ENCODE results near the gene TADA2B. TPM values are rescaled to one million over a fixed set of nuclear protein-coding genes. Genes with fewer than 3 reads are reported as not detected.

Gene TADA2B
- total and polyA plus RNA-seq, 10 of the 15 experiments (the other 5 are each of a cell fraction or from before 2014, with no cell fraction given), result 0.66 to 12.0 (median 5.6) TPM

- peaks cover 28% of the 10 kb centered on the region for H3K79me2 ChIP-seq (ENCODE audit: control insufficient read depth, insufficient read depth, low read length)
- POLR2A ChIA-PET, result interaction anchor here (1.1 kb wide), 1 partner anchor 17 kb away, joined by 3 read pairs; the partner anchor contains the start of gene GRPEL1
- WGBS (ENCODE audit: insufficient coverage, insufficient replicate concordance, low lambda C conversion rate, missing lambda C conversion rate), result 93% methylated on average over 36 of the region's 36 CpGs
Measured at GRCh38 chr4:7050481-7051143, 7.4 kb downstream of the TADA2B start.

GRCh38 chr4:7051144-7051495, 7.9 kb downstream of the TADA2B start:
- H3K9me3 ChIP-seq (replicated peaks; ENCODE audit: control insufficient read depth, insufficient read depth, low read length), result no peaks in the 10 kb centered on the region
- ChIA-PET POLR2A (no interaction called here), CTCF (interaction anchor here (0.8 kb wide), 1 partner anchor 8 kb away, joined by 3 read pairs; the partner anchor contains the start of gene TADA2B), SMC1A (ENCODE audit: uncharacterized antibody, unreplicated experiment) (interaction anchor here (0.8 kb wide), 1 partner anchor 16 kb away, joined by 3 read pairs; no protein-coding TSS in a partner anchor), RAD21 (ENCODE audit: unreplicated experiment) (no interaction called here)
- no peak overlapping the region for H3K27ac ChIP-seq (ENCODE audit: control insufficient read depth, insufficient read depth)
- DNase-seq (ENCODE audit: low read depth, low spot score) (no peak), FAIRE-seq (no peak), ATAC-seq (no peak)
- H3K36me3 ChIP-seq (ENCODE audit: control insufficient read depth in 2 of 2, insufficient read depth in 2 of 2, low read length in 1 of 2), result peaks cover 14 to 17% of the 10 kb centered on the region in 2 experiments
- no peak overlapping the region for H2AFZ ChIP-seq (ENCODE audit: control insufficient read depth, low read depth, low read length)
- H3K9ac ChIP-seq (ENCODE audit: control insufficient read depth, insufficient read depth, low read length), result no peak overlapping the region
- intact Hi-C loops (cut with micrococcal nuclease; ENCODE audit: unreplicated experiment) (no loop called here), in situ Hi-C loops (cut with MboI) (no loop called here)
- H4K20me1 ChIP-seq (ENCODE audit: control insufficient read depth, insufficient read depth), result peaks cover 9% of the 10 kb centered on the region; the same call in 1 of the 2 replicates
- peaks cover 8% of the 10 kb centered on the region; the same call in 1 of the 2 replicates for H3K4me1 ChIP-seq (ENCODE audit: control insufficient read depth, insufficient read depth, low read length)
- peaks cover 23% of the 10 kb centered on the region for H3K79me2 ChIP-seq (ENCODE audit: control insufficient read depth, insufficient read depth, low read length)
- no peak overlapping the region for H3K4me2 ChIP-seq (ENCODE audit: control insufficient read depth, insufficient read depth)
- H3K27me3 ChIP-seq (replicated peaks in 1 of 2; ENCODE audit: control insufficient read depth in 2 of 2, insufficient read depth in 2 of 2, low read length in 1 of 2), result no peaks in the 10 kb centered on the region
- no TSS peak for BruUV-seq (replicated peaks)
- WGBS (ENCODE audit: insufficient coverage, insufficient replicate concordance, low lambda C conversion rate, missing lambda C conversion rate), result 98% methylated on average over 11 of the region's 12 CpGs
- no peak overlapping the region for H3K4me3 ChIP-seq
- TF ChIP-seq NFXL1 (IDR thresholded peaks at IDR 0.05; ENCODE audit: borderline replicate concordance) (no peak), NFIC (IDR thresholded peaks at IDR 0.05; ENCODE audit: low read depth, low read length) (no peak), NR2C2 (IDR thresholded peaks at IDR 0.05; ENCODE audit: borderline replicate concordance, control insufficient read depth, insufficient read length, low read depth) (no peak), MAX (IDR thresholded peaks at IDR 0.05; ENCODE audit: low read depth, low read length) (no peak), TBL1XR1 (IDR thresholded peaks at IDR 0.05; ENCODE audit: low read depth, low read length) (no peak), ZBTB40 (IDR thresholded peaks at IDR 0.05; ENCODE audit: borderline replicate concordance) (no peak), TCF3 (IDR thresholded peaks at IDR 0.05; ENCODE audit: borderline replicate concordance, insufficient read depth, low read depth, low read length) (no peak), MEF2B (IDR thresholded peaks at IDR 0.05; ENCODE audit: partially characterized antibody, poor library complexity, severe bottlenecking) (no peak), PAX8 (IDR thresholded peaks at IDR 0.05) (no peak)

More at GRCh38 chr4:7050481-7051143, 7.4 kb downstream of the TADA2B start:
- no peak overlapping the region for H3K4me3 ChIP-seq
- H3K9ac ChIP-seq (ENCODE audit: control insufficient read depth, insufficient read depth, low read length), result no peak overlapping the region
- intact Hi-C loops (cut with micrococcal nuclease; ENCODE audit: unreplicated experiment) (no loop called here), in situ Hi-C loops (cut with MboI) (no loop called here)
- peaks cover 10 to 14% of the 10 kb centered on the region in 2 experiments for H3K36me3 ChIP-seq (ENCODE audit: control insufficient read depth in 2 of 2, insufficient read depth in 2 of 2, low read length in 1 of 2)
- RAD21 ChIA-PET (ENCODE audit: unreplicated experiment), result no interaction called here
- TF ChIP-seq BMI1 (IDR thresholded peaks at IDR 0.05; ENCODE audit: borderline replicate concordance) (no peak), SMARCA5 (IDR thresholded peaks at IDR 0.05) (no peak), SIN3A (IDR thresholded peaks at IDR 0.05; ENCODE audit: low read depth, low read length) (no peak), MTA2 (IDR thresholded peaks at IDR 0.05; ENCODE audit: low read depth) (no peak), CHD2 (IDR thresholded peaks at IDR 0.05; ENCODE audit: borderline replicate concordance, low read depth, low read length) (no peak), NR2C2 (IDR thresholded peaks at IDR 0.05; ENCODE audit: borderline replicate concordance, control insufficient read depth, insufficient read length, low read depth) (no peak), ZNF384 (IDR thresholded peaks at IDR 0.05; ENCODE audit: borderline replicate concordance, low read depth, low read length) (no peak)
- no peak for FAIRE-seq
- no peak overlapping the region for H3K27ac ChIP-seq (ENCODE audit: control insufficient read depth, insufficient read depth)
- SMC1A ChIA-PET (ENCODE audit: uncharacterized antibody, unreplicated experiment), result interaction anchor here (0.8 to 2.0 kb wide), 2 partner anchors 16 to 18 kb away, joined by 3 to 5 read pairs; partner anchors contain the start of gene GRPEL1
- BruUV-seq (replicated peaks), result no TSS peak
- no peaks in the 10 kb centered on the region for H3K27me3 ChIP-seq (replicated peaks in 1 of 2; ENCODE audit: control insufficient read depth in 2 of 2, insufficient read depth in 2 of 2, low read length in 1 of 2)
- no peaks in the 10 kb centered on the region for H3K9me3 ChIP-seq (replicated peaks; ENCODE audit: control insufficient read depth, insufficient read depth, low read length)
- DNase-seq (ENCODE audit: low read depth, low spot score), result no peak
- H3K4me2 ChIP-seq (ENCODE audit: control insufficient read depth, insufficient read depth), result no peak overlapping the region
- peaks cover 10% of the 10 kb centered on the region; the same call in 1 of the 2 replicates for H4K20me1 ChIP-seq (ENCODE audit: control insufficient read depth, insufficient read depth)
- H2AFZ ChIP-seq (ENCODE audit: control insufficient read depth, low read depth, low read length), result no peak overlapping the region
- peaks cover 13% of the 10 kb centered on the region for H3K4me1 ChIP-seq (ENCODE audit: control insufficient read depth, insufficient read depth, low read length)
- no peak for ATAC-seq
- CTCF ChIA-PET, result interaction anchor here (0.8 kb wide), 1 partner anchor 8 kb away, joined by 3 read pairs; the partner anchor contains the start of gene TADA2B

Data from GM12878 (cell line).